Right renal pelvis (tissue), 4 donors: ENCODE measurements around the gene C6orf132. TPM values are rescaled to one million over a fixed set of nuclear protein-coding genes. Genes with fewer than 3 reads are reported as not detected.
"Not testable (repeated sequence)": the region's sequence is repeated elsewhere in the genome, so short reads cannot be mapped to it uniquely, and the experiment has no call there.

Source experiments
- DNase-seq, 4 donors: peaks; one replicate each; pipeline ENCODE4 v3.0.0-alpha.2; 2013; ENCODE audit warnings: low read depth in 4 of 4, low spot score in 3 of 4, missing footprints in 1 of 4
- polyA plus RNA-seq, 4 donors: library from polyadenylated mRNA; unstranded; fragments of 120-200 nt; gene quantifications; one replicate each; pipeline ENCODE4 v1.2.1, GENCODE V29; 2013; ENCODE audit not compliant: insufficient read length in 4 of 4

The C6orf132 gene
- polyA plus RNA-seq, 4 donors: 4.1 to 6.3 (median 4.4) TPM

GRCh38 chr6:42162384-42162783 lies 20.0 kb upstream of the C6orf132 start:
- DNase-seq: no peak

GRCh38 chr6:42159431-42160024 lies 17.1 kb upstream of the C6orf132 start:
- DNase-seq: no peak

GRCh38 chr6:42158631-42159030 lies 16.2 kb upstream of the C6orf132 start:
- DNase-seq: no peak

- no peak for DNase-seq
Measured at GRCh38 chr6:42158011-42158410, 15.6 kb upstream of the C6orf132 start.

- no peak for DNase-seq
Measured at GRCh38 chr6:42156638-42157037, 14.2 kb upstream of the C6orf132 start.

- DNase-seq: no peak
Measured at GRCh38 chr6:42155293-42155692, 12.9 kb upstream of the C6orf132 start.

GRCh38 chr6:42154461-42155209 lies 12.2 kb upstream of the C6orf132 start:
- no peak for DNase-seq

- DNase-seq: no peak
Measured at GRCh38 chr6:42153921-42154320, 11.5 kb upstream of the C6orf132 start.

GRCh38 chr6:42152528-42153213 lies 10.3 kb upstream of the C6orf132 start:
- not testable (repeated sequence) for DNase-seq

- no peak for DNase-seq
Measured at GRCh38 chr6:42152024-42152423, 9.6 kb upstream of the C6orf132 start.

GRCh38 chr6:42150254-42150653 lies 7.8 kb upstream of the C6orf132 start:
- DNase-seq: no peak

- no peak for DNase-seq
Measured at GRCh38 chr6:42148058-42148457, 5.6 kb upstream of the C6orf132 start.

- no peak for DNase-seq
Measured at GRCh38 chr6:42147138-42147562, 4.7 kb upstream of the C6orf132 start.

GRCh38 chr6:42141603-42142117 lies 760 bp downstream of the C6orf132 start:
- no peak for DNase-seq

- no peak for DNase-seq
Measured at GRCh38 chr6:42140756-42141602, 1.4 kb downstream of the C6orf132 start.

GRCh38 chr6:42140032-42140431 lies 2.4 kb downstream of the C6orf132 start:
- no peak for DNase-seq

- no peak for DNase-seq
Measured at GRCh38 chr6:42138630-42139619, 3.5 kb downstream of the C6orf132 start.

- DNase-seq: no peak
Measured at GRCh38 chr6:42138190-42138589, 4.2 kb downstream of the C6orf132 start.

GRCh38 chr6:42137194-42137753 lies 5.1 kb downstream of the C6orf132 start:
- DNase-seq: no peak
